DOHH2 (cell line): ENCODE data around the gene NCR2.

Experiments
- CTCF ChIP-seq: fragments of 200-600 bp; sonication (generic); IDR thresholded peaks from one replicate; pipeline ENCODE4 v1.5.1; 2014; ENCODE audit warnings: antibody characterized with exemption, mild to moderate bottlenecking, low read depth, low read length; ENCODE audit not compliant: poor library complexity, severe bottlenecking
- EZH2phosphoT487 ChIP-seq: fragments of 200-600 bp; sonication (generic); IDR thresholded peaks from 2 replicates; pipeline ENCODE4 v1.6.1; 2017; ENCODE audit warnings: borderline replicate concordance, mild to moderate bottlenecking, antibody characterized with exemption, low read length, moderate library complexity, mixed read lengths

DNA sequence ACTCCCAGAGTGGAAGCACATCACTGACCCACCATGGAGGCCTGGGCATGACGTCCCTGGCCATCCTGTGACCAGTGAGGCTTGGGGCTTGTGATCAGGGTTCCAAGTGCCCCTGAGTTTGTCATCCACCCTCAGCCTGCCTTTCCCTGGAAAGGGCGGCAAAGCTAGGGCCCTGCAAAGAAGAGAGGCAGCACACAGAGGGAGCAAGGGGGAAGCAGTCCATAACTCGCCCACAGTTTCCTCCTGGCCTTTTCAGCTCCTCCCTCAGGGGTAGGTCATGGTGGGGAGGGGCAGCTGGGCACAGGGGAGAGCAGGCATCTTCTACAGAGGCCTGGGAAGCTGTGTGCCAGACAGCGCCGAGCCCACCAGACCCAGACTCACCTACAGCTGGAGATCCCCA lies at the start of gene NCR2:
- no peak for TF ChIP-seq CTCF
- no peak for TF ChIP-seq EZH2phosphoT487
